Measurements from ENCODE around the gene HMGCLL1. TPM values are rescaled to one million over a fixed set of nuclear protein-coding genes. Genes with fewer than 3 reads are reported as not detected.
A peak's percentile ranks its signal among the peaks of the same experiment; 100 is the strongest.

The HMGCLL1 gene
- total RNA-seq, 4 donors from 2014 or later, result 2.2 TPM; not detected in 3

- Histone ChIP-seq H3K4me3 (no peak overlapping the region), H3K9me3 (no peaks in the 10 kb centered on the region), H3K4me1 (no peaks in the 10 kb centered on the region), H3K36me3 (no peaks in the 10 kb centered on the region), H3K27ac (peak overlapping the region in 1 of 4 donors; percentile 39), H3K27me3 (no peaks in the 10 kb centered on the region)
- no peak for TF ChIP-seq CTCF (IDR thresholded peaks at IDR 0.05)
- no peak for TF ChIP-seq POLR2A (IDR thresholded peaks at IDR 0.05)
- DNase-seq, result no peak
Observed at GRCh38 chr6:55569638-55570037, 9.4 kb downstream of the HMGCLL1 start.

- no peak for TF ChIP-seq POLR2A (IDR thresholded peaks at IDR 0.05)
- TF ChIP-seq CTCF (IDR thresholded peaks at IDR 0.05), result no peak
- Histone ChIP-seq H3K27me3 (no peaks in the 10 kb centered on the region), H3K4me3 (no peak overlapping the region), H3K27ac (peak overlapping the region in 1 of 4 donors; percentile 39), H3K36me3 (no peaks in the 10 kb centered on the region), H3K4me1 (no peaks in the 10 kb centered on the region), H3K9me3 (no peaks in the 10 kb centered on the region)
- DNase-seq, result no peak
Observed at GRCh38 chr6:55568808-55569439, 10.1 kb downstream of the HMGCLL1 start.

GRCh38 chr6:55567558-55567957 is 11.4 kb downstream of the HMGCLL1 start:
- Histone ChIP-seq H3K4me1 (no peaks in the 10 kb centered on the region), H3K27me3 (no peaks in the 10 kb centered on the region), H3K4me3 (no peak overlapping the region), H3K9me3 (no peaks in the 10 kb centered on the region), H3K27ac (peak overlapping the region in 1 of 4 donors; percentile 39), H3K36me3 (no peaks in the 10 kb centered on the region)
- DNase-seq, result no peak
- no peak for TF ChIP-seq CTCF (IDR thresholded peaks at IDR 0.05)
- no peak for TF ChIP-seq POLR2A (IDR thresholded peaks at IDR 0.05)

GRCh38 chr6:55566036-55566710 is 12.8 kb downstream of the HMGCLL1 start:
- no peak overlapping the region for H3K27ac ChIP-seq
- H3K27me3 ChIP-seq, result no peaks in the 10 kb centered on the region
- DNase-seq, result no peak
- H3K36me3 ChIP-seq, result no peaks in the 10 kb centered on the region
- H3K9me3 ChIP-seq, result no peaks in the 10 kb centered on the region
- no peak overlapping the region for H3K4me3 ChIP-seq
- H3K4me1 ChIP-seq, result no peaks in the 10 kb centered on the region
- TF ChIP-seq POLR2A (IDR thresholded peaks at IDR 0.05) (no peak), CTCF (IDR thresholded peaks at IDR 0.05) (no peak)

- H3K4me3 ChIP-seq, result no peak overlapping the region
- H3K9me3 ChIP-seq, result no peaks in the 10 kb centered on the region
- TF ChIP-seq CTCF (IDR thresholded peaks at IDR 0.05) (no peak), POLR2A (IDR thresholded peaks at IDR 0.05) (no peak)
- no peak for DNase-seq
- H3K27ac ChIP-seq, result no peak overlapping the region
- H3K27me3 ChIP-seq, result no peaks in the 10 kb centered on the region
- H3K36me3 ChIP-seq, result no peaks in the 10 kb centered on the region
- no peaks in the 10 kb centered on the region for H3K4me1 ChIP-seq
Observed at GRCh38 chr6:55562318-55562717, 16.7 kb downstream of the HMGCLL1 start.
